ENCODE data around the gene MAN1C1.

The MAN1C1 gene

GRCh38 chr1:25699500-25700143 lies 83.0 kb downstream of the MAN1C1 start:
- no peak for DNase-seq

DNA sequence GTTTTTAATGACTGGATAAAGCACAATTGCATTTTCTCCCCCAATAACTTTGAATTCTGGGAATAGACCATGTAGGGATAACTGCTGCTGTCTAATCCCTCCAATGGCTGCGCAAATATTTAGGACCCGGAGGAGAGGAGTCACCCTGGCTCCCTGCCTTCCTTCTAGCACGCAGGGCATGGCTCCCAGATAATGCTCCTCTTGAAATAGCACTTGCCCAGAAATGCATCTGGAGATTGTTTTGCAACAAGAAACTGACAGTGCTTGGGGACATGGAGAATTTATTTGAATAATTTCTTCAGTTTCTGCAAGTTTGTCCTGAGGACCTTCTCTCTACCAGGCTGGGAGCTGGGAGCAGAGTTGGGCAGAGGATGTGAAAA lies 83.5 kb downstream of the MAN1C1 start:
- DNase-seq: no peak

- no peak for DNase-seq
Measured at GRCh38 chr1:25700626-25701025, 84.0 kb downstream of the MAN1C1 start.

DNA sequence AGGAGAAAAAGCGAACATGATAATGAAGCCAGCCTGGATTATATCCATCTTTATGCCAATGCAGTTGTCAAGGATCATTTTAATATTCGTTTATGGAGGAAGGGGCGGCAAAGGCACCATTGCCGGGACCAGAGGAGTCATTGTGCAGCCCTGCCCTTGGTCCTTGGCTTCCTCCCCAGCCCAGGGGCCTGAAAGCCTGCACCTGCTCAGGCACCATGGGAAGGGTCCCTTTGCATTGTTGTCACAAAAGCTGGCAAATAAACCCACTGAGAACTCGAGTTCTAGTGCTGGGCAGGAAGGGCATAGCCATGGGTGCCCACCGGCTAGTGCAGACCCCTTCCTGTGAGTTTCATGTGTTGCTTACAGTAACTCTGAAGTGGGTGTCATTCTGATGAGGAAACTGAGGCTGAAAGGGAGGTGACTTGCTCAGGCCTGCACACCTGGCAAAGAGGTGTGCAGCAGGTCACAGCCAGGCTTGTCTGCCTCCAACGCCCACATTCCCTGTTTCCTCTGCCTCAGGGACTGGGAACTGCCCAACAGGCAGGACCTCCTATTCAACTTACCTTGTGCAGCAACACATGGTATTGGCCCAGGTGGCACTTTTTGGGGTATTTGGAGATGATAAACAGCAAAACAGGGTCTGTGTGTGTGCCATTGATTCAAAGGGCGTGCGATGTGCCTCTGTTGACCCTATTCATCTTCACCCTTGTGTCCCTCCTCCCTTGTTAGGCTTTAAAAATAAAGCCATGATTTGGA lies 84.6 kb downstream of the MAN1C1 start:
- no peak for DNase-seq

DNA sequence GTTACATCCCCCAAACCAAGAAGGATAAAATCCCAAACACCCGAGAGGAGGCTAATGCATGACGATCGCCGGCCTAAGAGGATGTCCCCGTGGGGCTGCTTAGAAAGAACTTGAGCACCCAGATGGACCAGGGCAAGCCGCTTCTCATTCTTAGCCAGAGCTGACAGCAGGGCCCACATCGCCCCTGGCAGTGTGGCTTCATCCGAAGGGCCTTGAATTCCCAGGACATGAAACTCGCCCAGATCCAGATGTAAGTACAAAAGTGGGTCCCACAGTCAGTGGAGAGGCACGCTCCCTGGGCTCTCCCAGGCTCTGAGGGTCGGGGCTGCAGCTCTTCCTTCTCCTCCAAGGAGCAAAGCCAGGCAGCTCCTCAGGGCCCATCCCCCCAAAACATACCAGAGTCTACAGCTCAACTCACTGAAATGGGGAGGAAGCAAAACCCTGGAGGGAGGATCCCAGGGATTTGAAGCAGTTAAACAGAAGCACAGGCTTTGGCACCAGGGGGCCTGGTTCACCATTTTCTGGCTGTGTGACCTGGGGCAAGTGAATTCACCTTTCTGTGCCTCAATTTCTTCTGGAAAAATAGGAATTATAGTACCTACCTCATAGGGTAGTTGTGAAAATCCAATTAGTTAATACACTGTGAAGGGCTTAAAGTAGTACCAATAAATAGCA lies 85.6 kb downstream of the MAN1C1 start:
- no peak for DNase-seq

GRCh38 chr1:25703041-25703440 lies 86.5 kb downstream of the MAN1C1 start:
- no peak for DNase-seq

DNA sequence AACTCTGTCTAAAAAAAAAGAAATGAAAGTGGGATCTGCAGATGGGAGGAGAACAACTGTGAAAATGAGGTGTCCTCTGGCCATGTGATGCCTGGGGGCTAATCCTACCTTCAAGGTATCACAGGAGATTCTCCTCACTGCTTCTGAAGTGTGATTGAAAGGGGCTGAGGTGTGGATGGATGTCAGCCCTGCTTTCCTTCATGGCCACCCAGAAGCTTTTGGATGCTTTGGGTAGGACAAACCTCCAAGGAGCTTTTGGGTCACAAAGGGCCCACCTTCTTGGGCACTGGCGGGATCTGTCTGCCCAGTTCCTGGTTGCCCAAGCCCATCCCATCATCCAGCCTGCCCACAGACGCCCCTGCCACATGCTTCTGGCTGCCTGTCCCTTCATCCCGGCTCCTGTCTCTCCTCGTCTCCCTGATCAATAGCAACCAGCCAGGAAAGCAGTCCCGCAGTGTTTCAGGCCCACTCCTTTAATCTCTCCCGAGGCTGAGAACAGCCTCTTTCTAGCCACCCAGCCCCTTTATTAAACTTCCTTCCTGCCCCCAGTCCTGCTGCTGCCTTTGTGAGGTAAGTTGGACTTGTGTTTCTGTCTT lies 87.2 kb downstream of the MAN1C1 start:
- no peak for DNase-seq

- peak; percentile 10 for DNase-seq
Measured at GRCh38 chr1:25704267-25704691, 87.7 kb downstream of the MAN1C1 start.

- no peak for DNase-seq
Measured at GRCh38 chr1:25705699-25706098, 89.1 kb downstream of the MAN1C1 start.

DNA sequence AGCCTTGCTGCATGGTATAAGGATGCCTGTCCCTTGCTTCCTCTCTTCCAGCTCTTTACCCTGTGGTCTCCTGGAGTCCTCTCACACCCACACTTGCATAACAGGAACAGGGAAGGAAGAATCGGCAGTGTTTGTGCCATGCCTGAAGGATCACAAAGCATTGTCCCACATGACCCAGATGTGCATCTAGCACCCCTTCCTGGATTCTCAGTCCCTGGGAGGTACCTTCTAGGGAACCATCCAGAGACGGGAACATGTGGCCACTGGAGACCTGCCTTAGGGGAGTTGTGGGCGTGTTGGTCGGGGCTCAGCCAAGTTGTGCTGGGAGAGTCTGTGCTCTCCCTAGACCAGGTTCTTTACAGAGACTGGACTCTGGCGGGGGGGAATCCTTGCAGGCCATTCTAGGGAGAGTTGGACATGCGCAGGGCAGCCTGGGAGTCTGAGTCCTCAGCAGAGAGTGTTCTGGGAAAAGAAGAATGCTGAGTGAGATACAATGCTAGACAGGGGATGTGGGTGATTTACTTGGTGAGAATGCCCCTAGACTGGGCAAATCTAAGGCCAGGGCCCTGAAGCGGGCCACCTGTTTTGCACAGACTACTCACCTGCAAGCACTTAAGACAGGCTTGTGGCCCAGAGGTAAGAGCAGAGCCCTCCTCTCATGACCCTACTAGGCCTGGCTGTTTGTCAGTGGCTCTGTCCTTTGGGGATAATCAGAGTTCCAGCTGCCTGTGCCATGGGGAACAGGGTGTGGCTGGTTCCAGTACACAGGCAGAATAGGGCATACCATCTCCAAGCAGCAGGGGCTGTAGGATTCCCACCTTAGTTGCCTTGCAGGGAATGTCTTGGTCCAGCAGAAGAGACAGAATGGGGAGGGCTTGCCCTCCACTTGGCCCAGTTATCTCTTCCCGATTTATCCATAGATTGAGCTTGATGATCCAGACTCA lies 89.8 kb downstream of the MAN1C1 start:
- no peak for DNase-seq

- DNase-seq: no peak
Measured at GRCh38 chr1:25707280-25708016, 90.9 kb downstream of the MAN1C1 start.

DNA sequence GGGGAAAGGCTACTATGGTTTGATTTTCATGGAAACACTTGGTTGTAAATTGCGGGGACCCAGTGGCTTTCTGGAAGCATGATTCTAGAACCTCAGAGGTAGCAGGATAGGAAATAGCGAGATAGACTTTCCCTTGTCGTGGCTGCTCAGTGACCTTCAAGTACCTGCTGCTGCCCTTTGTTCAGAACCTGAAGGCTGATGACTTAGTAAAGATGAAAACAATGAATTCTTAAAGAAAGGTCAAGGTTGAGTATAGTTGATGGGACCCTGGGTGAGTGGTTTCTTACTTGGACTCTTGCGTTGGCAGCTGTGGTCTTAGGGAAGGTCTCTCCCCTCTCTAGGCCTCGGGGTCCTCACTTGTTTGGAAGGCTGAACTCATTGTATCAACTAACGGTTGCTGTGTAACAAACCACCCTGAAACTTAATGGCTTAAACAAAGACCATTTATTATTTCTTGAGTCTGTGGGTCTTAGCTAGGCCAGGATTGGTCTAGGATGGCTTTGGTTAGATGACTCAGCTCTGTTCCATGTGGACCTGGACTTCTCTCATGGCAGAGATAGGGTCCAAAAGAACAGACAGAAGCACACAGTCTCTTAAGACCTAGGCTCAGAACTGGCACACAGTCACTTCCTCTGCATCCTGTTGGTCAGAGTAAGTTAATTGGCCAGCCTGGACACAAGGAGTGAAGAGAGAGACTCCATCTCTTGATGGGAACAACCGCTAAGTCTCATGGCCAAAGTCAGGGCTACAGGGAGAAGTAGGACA lies 94.2 kb downstream of the MAN1C1 start:
- no peak for DNase-seq

- peak; percentile 54 for DNase-seq
Measured at GRCh38 chr1:25711555-25712298, 95.1 kb downstream of the MAN1C1 start.

DNA sequence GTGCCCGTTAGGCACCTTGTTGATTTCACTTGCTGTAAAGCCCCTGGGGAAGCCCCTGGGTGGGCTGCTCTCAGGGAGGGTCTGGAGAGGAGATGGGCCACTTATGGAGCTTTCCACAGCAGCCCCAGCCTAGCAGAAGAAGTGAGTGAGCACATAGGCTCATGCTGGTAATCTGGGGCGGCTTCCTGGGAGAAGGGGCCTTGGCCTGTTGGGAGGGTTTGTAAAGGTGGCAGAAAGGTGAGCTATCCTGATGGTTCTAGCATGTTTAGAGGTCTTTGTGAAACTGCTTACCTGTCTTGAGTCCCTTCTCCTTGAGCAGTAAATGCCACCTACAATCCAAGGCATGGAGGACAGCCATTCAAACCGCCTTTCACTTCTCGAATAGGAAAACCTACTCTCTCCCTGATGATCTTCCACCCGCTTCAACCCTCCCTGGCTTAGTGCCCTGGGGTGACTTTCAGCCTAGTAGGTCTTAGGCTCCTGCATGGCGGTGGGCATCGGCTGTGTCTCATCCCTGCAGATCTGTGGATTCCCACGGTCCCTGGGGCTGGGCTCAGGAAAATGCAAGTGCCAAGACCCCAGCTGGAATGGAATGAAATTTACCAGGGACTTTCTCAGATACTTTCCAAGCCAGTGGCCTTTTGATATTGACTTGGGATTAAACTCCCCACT lies 95.8 kb downstream of the MAN1C1 start:
- no peak for DNase-seq

DNA sequence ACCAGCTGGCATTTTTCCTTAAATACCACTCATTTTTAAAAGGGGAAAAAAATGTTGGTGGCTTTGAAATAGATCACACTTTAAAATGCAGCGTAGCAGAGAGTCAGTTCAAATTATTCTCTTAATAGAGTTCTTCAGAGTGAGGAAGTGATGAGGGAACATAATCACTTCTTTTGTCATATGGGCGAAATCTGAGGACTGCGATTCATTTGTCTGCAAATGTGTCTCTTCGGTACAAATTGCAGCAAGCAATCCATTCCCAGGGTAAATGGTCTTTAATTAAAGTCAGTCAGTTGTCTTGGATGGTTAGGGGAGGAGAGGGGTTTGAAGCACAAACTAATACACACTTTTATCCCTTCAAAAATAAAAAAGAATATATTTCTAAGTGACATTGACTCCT lies 97.4 kb downstream of the MAN1C1 start:
- DNase-seq: no peak

DNA sequence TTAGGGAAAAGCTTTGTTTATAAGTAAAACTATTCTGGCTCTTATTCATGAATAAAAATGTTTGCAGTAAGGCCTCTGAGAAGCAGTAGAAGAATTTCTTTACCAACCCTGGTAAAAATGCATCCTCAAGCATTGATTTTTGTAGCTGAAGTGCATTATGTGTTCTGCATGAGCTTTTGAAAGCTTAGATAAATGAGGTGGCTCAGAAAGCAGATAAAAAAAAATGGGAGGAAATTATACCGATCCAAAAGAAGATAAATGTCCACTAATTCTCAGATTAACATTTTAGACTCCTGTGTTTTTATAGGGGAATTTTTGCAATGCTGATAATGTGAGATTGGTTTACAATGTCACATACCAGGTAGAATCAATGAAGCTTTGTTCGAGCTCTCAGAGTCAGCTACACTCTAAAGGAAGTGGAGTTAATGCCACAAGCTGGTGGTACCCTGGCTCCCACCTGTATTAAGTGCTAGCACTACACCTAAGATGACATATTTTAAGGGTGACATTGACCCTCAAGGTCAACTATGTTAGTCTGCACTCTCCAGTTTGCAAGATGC lies 97.9 kb downstream of the MAN1C1 start:
- DNase-seq: no peak

GRCh38 chr1:25715888-25716287 lies 99.3 kb downstream of the MAN1C1 start:
- DNase-seq: no peak

GRCh38 chr1:25716320-25716719 lies 99.7 kb downstream of the MAN1C1 start:
- DNase-seq: no peak

- DNase-seq: no peak
Measured at GRCh38 chr1:25718732-25719131, 102.1 kb downstream of the MAN1C1 start.

All from CD4-positive, alpha-beta T cell treated with Interferon gamma for 1 hour (primary cell).